PC-9 (cell line): ENCODE results near the gene ENAH. TPM values are rescaled to one million over a fixed set of nuclear protein-coding genes. Genes with fewer than 3 reads are reported as not detected.
"Not testable (repeated sequence)": the region's sequence is repeated elsewhere in the genome, so short reads cannot be mapped to it uniquely, and the experiment has no call there.

Source experiments
- BruUV-seq: library from RNA; stranded (reverse); fragments of 400-500 nt; replicated peaks from 2 replicates; lab custom pipeline; 2021; lab: Mats Ljungman, UMichigan
- CTCF ChIA-PET: fragments of 300-600 bp; sonication (Branson Sonifier 250); formaldehyde crosslinking; loops from one replicate; lab custom pipeline; 2022; ENCODE audit warnings: antibody characterized with exemption; lab: Charles Lee
- POLR2A ChIA-PET: fragments of 300-600 bp; sonication (Branson Sonifier 250); formaldehyde crosslinking; loops from one replicate; lab custom pipeline; 2022; ENCODE audit warnings: antibody characterized with exemption; ENCODE audit not compliant: unreplicated experiment; lab: Charles Lee
- DNase-seq, 2 experiments: peaks; one replicate each; pipeline versions ENCODE4 v3.0.0 to v3.0.0-alpha.2; 2015 to 2022; ENCODE audit warnings: mixed read lengths in 1 of 2
- H2AFZ ChIP-seq: fragments of 200-600 bp; sonication (generic); 2 replicates; pipeline ENCODE4 v1.8.1; 2017; ENCODE audit warnings: antibody characterized with exemption
- H3F3A ChIP-seq: fragments of 200-600 bp; sonication (generic); 2 replicates; pipeline ENCODE4 v1.8.1; 2017; ENCODE audit warnings: antibody characterized with exemption, mild to moderate bottlenecking, low read depth; ENCODE audit not compliant: insufficient read depth
- H3K27ac ChIP-seq: fragments of 200-600 bp; sonication (generic); 2 replicates; pipeline ENCODE4 v1.6.1; 2016; ENCODE audit warnings: mixed run types
- H3K27me3 ChIP-seq: fragments of 200-600 bp; sonication (generic); 2 replicates; pipeline ENCODE4 v1.6.1; 2016; ENCODE audit warnings: low read depth, mixed run types; ENCODE audit not compliant: insufficient read depth
- H3K36me3 ChIP-seq: fragments of 200-600 bp; sonication (generic); 2 replicates; pipeline ENCODE4 v1.6.1; 2016; ENCODE audit warnings: low read depth, mixed run types
- H3K4me1 ChIP-seq: fragments of 200-600 bp; sonication (generic); replicated peaks from 2 replicates; pipeline ENCODE4 v1.6.1; 2016; ENCODE audit warnings: mixed run types; ENCODE audit not compliant: insufficient read depth
- H3K4me2 ChIP-seq: fragments of 200-600 bp; sonication (generic); 2 replicates; pipeline ENCODE4 v1.6.1; 2017; ENCODE audit warnings: mixed run types
- H3K4me3 ChIP-seq: fragments of 200-600 bp; sonication (generic); 2 replicates; pipeline ENCODE4 v1.6.1; 2016; ENCODE audit warnings: mixed run types
- H3K79me2 ChIP-seq: fragments of 200-600 bp; sonication (generic); 2 replicates; pipeline ENCODE4 v1.6.1; 2017; ENCODE audit warnings: low read depth, mixed run types
- H3K9me2 ChIP-seq: fragments of 200-600 bp; sonication (generic); 2 replicates; pipeline ENCODE4 v1.8.1; 2017; ENCODE audit warnings: mild to moderate bottlenecking; ENCODE audit not compliant: insufficient read depth
- H3K9me3 ChIP-seq: fragments of 200-600 bp; sonication (generic); 2 replicates; pipeline ENCODE4 v1.8.1; 2016; ENCODE audit warnings: low read depth; ENCODE audit not compliant: insufficient read depth
- H4K20me1 ChIP-seq: fragments of 200-600 bp; sonication (generic); 2 replicates; pipeline ENCODE4 v1.8.1; 2017; ENCODE audit not compliant: insufficient read depth
- CTCF ChIP-seq: fragments of 200-600 bp; sonication (generic); conservative IDR thresholded peaks from 2 replicates; pipeline ENCODE4 v1.6.1; 2017; ENCODE audit warnings: mixed run types, antibody characterized with exemption, mild to moderate bottlenecking, moderate library complexity
- EZH2 ChIP-seq: fragments of 200-600 bp; sonication (generic); IDR thresholded peaks from 2 replicates; pipeline ENCODE4 v1.8.0; 2017; ENCODE audit warnings: antibody characterized with exemption, low read depth
- intact Hi-C: fragments of 100-400 bp; cut with micrococcal nuclease; formaldehyde crosslinking; loops from one replicate; pipeline ENCODE4 v1.10.0; 2022; ENCODE audit not compliant: unreplicated experiment
- total RNA-seq: library from RNA; stranded (reverse); gene quantifications from 2 replicates; pipeline ENCODE4 v1.2.3, GENCODE V29; 2021

Gene ENAH
- total RNA-seq, 1 experiment from 2014 or later, result 167 TPM

DNA sequence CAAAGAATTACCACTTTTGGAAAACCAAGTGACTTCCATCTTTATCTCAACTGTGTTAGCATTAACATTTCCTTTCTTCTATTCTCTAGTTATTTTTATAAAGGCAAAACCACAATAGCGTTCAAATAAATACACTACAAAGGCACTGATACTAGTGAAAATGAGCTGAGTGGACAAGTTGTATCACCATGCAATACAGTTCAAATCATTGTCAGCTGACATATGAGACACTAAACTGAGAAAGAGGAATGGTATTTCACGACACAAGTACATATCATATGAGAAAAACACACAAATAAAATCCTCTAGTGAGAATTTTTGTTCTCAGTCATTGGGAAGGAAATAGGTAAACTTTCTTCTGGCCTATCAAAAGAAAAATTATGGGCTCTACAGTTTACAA is 26.2 kb downstream of the ENAH start:
- POLR2A ChIA-PET, result no interaction called here

DNA sequence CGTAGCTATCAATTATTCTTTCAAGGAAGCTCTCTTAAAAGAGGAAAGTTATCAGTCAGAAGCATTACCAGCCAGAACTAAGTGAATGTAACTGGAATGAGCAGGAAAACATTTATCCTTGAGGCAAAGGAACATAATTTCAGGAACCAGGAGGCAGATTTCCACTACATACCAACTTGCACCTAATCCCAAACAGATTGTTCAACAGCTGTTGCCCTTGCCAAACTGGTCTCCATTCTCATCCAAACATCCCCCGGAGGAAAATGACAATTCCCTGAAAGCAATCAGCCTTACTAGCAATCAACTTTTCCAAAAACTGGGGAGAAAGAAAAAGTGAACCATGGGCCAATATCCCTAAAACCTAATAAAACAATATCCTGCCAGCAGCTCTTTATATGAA is 35.0 kb downstream of the ENAH start:
- Histone ChIP-seq H3K4me2 (no peak overlapping the region), H3K36me3 (no peaks in the 10 kb centered on the region), H3K27me3 (no peaks in the 10 kb centered on the region), H2AFZ (no peak overlapping the region), H3K4me1 (0 out of 2 replicates have a peak, but pooled peaks cover 10% of the 10 kb centered on the region), H3F3A (peaks cover 38% of the 10 kb centered on the region), H3K9me3 (no peaks in the 10 kb centered on the region), H3K27ac (peak overlapping the region; percentile 24; the same call in 1 of the 2 replicates), H3K9me2 (no peaks in the 10 kb centered on the region), H4K20me1 (peaks cover 8% of the 10 kb centered on the region), H3K79me2 (peaks cover 82% of the 10 kb centered on the region), H3K4me3 (no peak overlapping the region)
- intact Hi-C loops, result no loop called here
- no TSS peak for BruUV-seq
- TF ChIP-seq CTCF (no peak), EZH2 (no peak)
- POLR2A ChIA-PET, result interaction anchor here (0.6 kb wide), 1 partner anchor 107 kb away, joined by 4 read pairs; no protein-coding TSS in a partner anchor
- no peak for DNase-seq
- CTCF ChIA-PET, result interaction anchor here (0.6 kb wide), 1 partner anchor 107 kb away, joined by 4 read pairs; no protein-coding TSS in a partner anchor

More for the DNA sequence above, 26.2 kb downstream of the ENAH start:
- Histone ChIP-seq H3K9me2 (no peaks in the 10 kb centered on the region), H3K4me3 (no peak overlapping the region), H3K27me3 (no peaks in the 10 kb centered on the region), H3K27ac (no peak overlapping the region), H2AFZ (no peak overlapping the region), H3K79me2 (peaks cover 91% of the 10 kb centered on the region), H4K20me1 (peaks cover 4% of the 10 kb centered on the region; the same call in 1 of the 2 replicates), H3K4me1 (no peaks in the 10 kb centered on the region), H3K4me2 (no peak overlapping the region), H3K9me3 (no peaks in the 10 kb centered on the region; the same call in 1 of the 2 replicates), H3K36me3 (0 out of 2 replicates have a peak, but pooled peaks cover 3% of the 10 kb centered on the region), H3F3A (peaks cover 16% of the 10 kb centered on the region; the same call in 1 of the 2 replicates)
- TF ChIP-seq EZH2 (no peak), CTCF (no peak)
- BruUV-seq, result no TSS peak
- intact Hi-C loops, result loop anchor here (2.0 kb wide), 1 partner anchor 18 kb away; no protein-coding TSS in a partner anchor
- no peak for DNase-seq
- CTCF ChIA-PET, result interaction anchor here (1.8 kb wide), 1 partner anchor 142 kb away, joined by 5 read pairs; no protein-coding TSS in a partner anchor

DNA sequence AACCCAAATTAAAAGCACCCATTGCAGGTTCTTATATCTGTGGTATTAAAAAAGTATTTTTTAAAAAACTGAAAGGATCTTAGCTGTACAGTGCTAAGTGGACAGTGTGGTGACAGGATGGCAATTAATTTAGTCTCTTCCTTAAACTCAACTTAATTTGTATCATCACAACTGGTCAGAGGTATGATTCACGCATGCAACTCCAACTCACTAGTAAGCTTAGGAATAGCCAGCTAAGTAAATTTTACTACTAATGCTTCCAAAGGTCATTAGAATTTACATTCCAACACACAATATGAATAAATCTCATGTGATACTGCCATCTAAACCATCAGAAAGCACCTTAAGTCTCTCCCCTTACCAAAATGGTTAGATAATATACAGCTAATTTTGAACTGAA is 35.4 kb downstream of the ENAH start:
- H3K79me2 ChIP-seq, result peaks cover 82% of the 10 kb centered on the region
- H3F3A ChIP-seq, result peaks cover 36% of the 10 kb centered on the region
- no peak overlapping the region for H2AFZ ChIP-seq
- ChIA-PET CTCF (interaction anchor here (0.6 kb wide), 1 partner anchor 107 kb away, joined by 4 read pairs; no protein-coding TSS in a partner anchor), POLR2A (interaction anchor here (0.6 kb wide), 3 partner anchors 66 to 153 kb away, joined by 3 to 6 read pairs (median 4); no protein-coding TSS in a partner anchor)
- BruUV-seq, result no TSS peak
- no peak for TF ChIP-seq EZH2
- TF ChIP-seq CTCF, result no peak
- no peak overlapping the region for H3K4me3 ChIP-seq
- H3K36me3 ChIP-seq, result no peaks in the 10 kb centered on the region
- peaks cover 12% of the 10 kb centered on the region for H3K4me1 ChIP-seq
- H3K9me3 ChIP-seq, result no peaks in the 10 kb centered on the region
- no peak overlapping the region for H3K4me2 ChIP-seq
- DNase-seq, result no peak
- H4K20me1 ChIP-seq, result peaks cover 8% of the 10 kb centered on the region
- H3K27ac ChIP-seq, result peak overlapping the region; percentile 24; the same call in 1 of the 2 replicates
- intact Hi-C loops, result no loop called here
- no peaks in the 10 kb centered on the region for H3K27me3 ChIP-seq
- H3K9me2 ChIP-seq, result no peaks in the 10 kb centered on the region

DNA sequence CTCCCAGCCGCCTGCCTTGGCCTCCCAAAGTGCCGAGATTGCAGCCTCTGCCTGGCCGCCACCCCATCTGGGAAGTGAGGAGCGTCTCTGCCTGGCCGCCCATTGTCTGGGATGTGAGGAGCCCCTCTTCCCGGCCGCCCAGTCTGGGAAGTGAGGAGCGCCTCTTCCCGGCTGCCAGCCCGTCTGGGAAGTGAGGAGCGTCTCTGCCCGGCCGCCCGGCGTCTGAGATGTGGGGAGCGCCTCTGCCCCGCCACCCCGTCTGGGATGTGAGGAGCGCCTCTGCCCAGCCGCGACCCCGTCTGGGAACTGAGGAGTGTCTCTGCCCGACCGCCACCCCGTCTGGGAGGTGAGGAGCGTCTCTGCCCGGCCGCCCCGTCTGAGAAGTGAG is 37.5 kb downstream of the ENAH start:
- BruUV-seq, CTCF ChIA-PET, DNase-seq, H3K4me2 ChIP-seq, H4K20me1 ChIP-seq, H2AFZ ChIP-seq, H3K9me3 ChIP-seq, intact Hi-C loops, H3K36me3 ChIP-seq, H3K4me3 ChIP-seq, H3K9me2 ChIP-seq, H3K27ac ChIP-seq, H3K27me3 ChIP-seq, POLR2A ChIA-PET: not testable (repeated sequence)
- peaks cover 86% of the 10 kb centered on the region for H3K79me2 ChIP-seq
- H3K4me1 ChIP-seq, result peaks cover 25% of the 10 kb centered on the region
- peaks cover 50% of the 10 kb centered on the region for H3F3A ChIP-seq
